Endodermal cell (in vitro differentiated cells): ENCODE data around the gene ERBB4. TPM values are rescaled to one million over a fixed set of nuclear protein-coding genes. Genes with fewer than 3 reads are reported as not detected.

Source experiments
- DNase-seq: peaks from one replicate; pipeline ENCODE4 v3.0.0-alpha.2; 2017
- H3K27ac ChIP-seq: 2 replicates; pipeline ENCODE4 v1.5.1; 2013; ENCODE audit warnings: mild to moderate bottlenecking, low read depth, low read length, moderate library complexity
- H3K27me3 ChIP-seq: 2 replicates; pipeline ENCODE4 v1.6.1; 2013; ENCODE audit warnings: mild to moderate bottlenecking, low read length, moderate library complexity; ENCODE audit not compliant: insufficient read depth, control insufficient read depth, poor library complexity, severe bottlenecking
- H3K36me3 ChIP-seq: 2 replicates; pipeline ENCODE4 v1.7.0; 2013; ENCODE audit warnings: mild to moderate bottlenecking, low read length, moderate library complexity; ENCODE audit not compliant: control insufficient read depth, insufficient read depth
- H3K4me1 ChIP-seq: one replicate; pipeline ENCODE4 v1.7.0; 2013; ENCODE audit warnings: low read length; ENCODE audit not compliant: control insufficient read depth, insufficient read depth
- H3K4me3 ChIP-seq: 2 replicates; pipeline ENCODE4 v1.5.1; 2013; ENCODE audit warnings: mild to moderate bottlenecking, low read length, moderate library complexity
- H3K9ac ChIP-seq: 2 replicates; pipeline ENCODE4 v1.6.1; 2013; ENCODE audit warnings: mild to moderate bottlenecking, low read length, moderate library complexity; ENCODE audit not compliant: poor library complexity, severe bottlenecking; ENCODE audit errors: extremely low read depth
- H3K9me3 ChIP-seq: 2 replicates; pipeline ENCODE4 v1.6.1; 2013; ENCODE audit warnings: mild to moderate bottlenecking, low read length, moderate library complexity; ENCODE audit not compliant: control insufficient read depth
- H3K27ac Mint-ChIP-seq: 2 replicates; pipeline ENCODE4 v1.8.0; 2020; ENCODE audit warnings: mixed read lengths
- H3K27me3 Mint-ChIP-seq: 2 replicates; pipeline ENCODE4 v1.8.0; 2021; ENCODE audit warnings: mild to moderate bottlenecking, mixed read lengths; ENCODE audit not compliant: insufficient read depth
- H3K36me3 Mint-ChIP-seq: 2 replicates; pipeline ENCODE4 v1.8.0; 2020; ENCODE audit warnings: low read depth, mixed read lengths
- H3K4me1 Mint-ChIP-seq: 2 replicates; pipeline ENCODE4 v1.8.0; 2020; ENCODE audit warnings: mixed read lengths
- H3K4me3 Mint-ChIP-seq: 2 replicates; pipeline ENCODE4 v1.8.0; 2020; ENCODE audit warnings: mild to moderate bottlenecking, moderate library complexity, mixed read lengths
- H3K9me3 Mint-ChIP-seq: 2 replicates; pipeline ENCODE4 v1.8.0; 2020; ENCODE audit warnings: mild to moderate bottlenecking, mixed read lengths
- CTCF ChIP-seq: fragments of 200-600 bp; sonication (generic); conservative IDR thresholded peaks from 2 replicates; pipeline ENCODE4 v1.5.0; 2021; ENCODE audit warnings: antibody characterized with exemption, mild to moderate bottlenecking
- WGBS, 2 experiments: methylation state at CpG; one replicate each; pipeline versions ENCODE4 v1.1.5 to v1.1.7; 2013; ENCODE audit warnings: missing lambda C conversion rate in 2 of 2, mixed read lengths in 1 of 2; ENCODE audit not compliant: insufficient coverage in 1 of 2, insufficient read length in 1 of 2; 5-methylcytosine and 5-hydroxymethylcytosine counted together
- total RNA-seq, 2 donors: library from RNA; stranded (reverse); fragmentation: NEBNext Ultra II Directional in 1 of 2; extraction: Animal tissue kit (Norgen Biotek cat#: 25700) in 1 of 2; gene quantifications; 2 replicates in 1 of 2; 3 replicates in 1 of 2; pipeline ENCODE4 v1.2.1, GENCODE V29; 2021

The ERBB4 gene
- total RNA-seq, 2 donors from 2014 or later, result 154 to 158 TPM

GRCh38 chr2:211981451-211981850 is 557.2 kb downstream of the ERBB4 start:
- H3K9ac ChIP-seq, result no peak overlapping the region
- no peaks in the 10 kb centered on the region for H3K27me3 Mint-ChIP-seq

GRCh38 chr2:211976076-211976475 is 562.5 kb downstream of the ERBB4 start:
- Histone ChIP-seq H3K27me3 (no peaks in the 10 kb centered on the region), H3K4me3 (no peak overlapping the region), H3K4me1 (no peaks in the 10 kb centered on the region), H3K9ac (no peak overlapping the region), H3K36me3 (no peaks in the 10 kb centered on the region), H3K9me3 (no peaks in the 10 kb centered on the region), H3K27ac (no peak overlapping the region)
- no peak overlapping the region for H3K4me3 Mint-ChIP-seq
- DNase-seq, result no peak
- H3K4me1 Mint-ChIP-seq, result no peaks in the 10 kb centered on the region
- H3K27ac Mint-ChIP-seq, result no peak overlapping the region
- TF ChIP-seq CTCF, result no peak
- H3K27me3 Mint-ChIP-seq, result no peaks in the 10 kb centered on the region
- WGBS, 2 experiments, result 86% methylated on average over 1 of the region's 1 CpG; no CpG with 5 or more reads in 1 of the 2 experiments
- H3K9me3 Mint-ChIP-seq, result peaks cover 4% of the 10 kb centered on the region
- H3K36me3 Mint-ChIP-seq, result no peaks in the 10 kb centered on the region

More at GRCh38 chr2:211981451-211981850, 557.2 kb downstream of the ERBB4 start:
- H3K4me1 ChIP-seq, result no peaks in the 10 kb centered on the region
- no peaks in the 10 kb centered on the region for H3K9me3 ChIP-seq
- H3K27me3 ChIP-seq, result no peaks in the 10 kb centered on the region
- no peak overlapping the region for H3K4me3 ChIP-seq
- Mint-ChIP-seq H3K9me3 (no peaks in the 10 kb centered on the region), H3K4me3 (no peak overlapping the region), H3K27ac (no peak overlapping the region), H3K36me3 (no peaks in the 10 kb centered on the region), H3K4me1 (no peaks in the 10 kb centered on the region)
- no peak overlapping the region for H3K27ac ChIP-seq
- 88 to 89% methylated on average over 1 of the region's 1 CpG for WGBS, 2 experiments
- no peak for DNase-seq
- TF ChIP-seq CTCF, result no peak
- H3K36me3 ChIP-seq, result no peaks in the 10 kb centered on the region

DNA sequence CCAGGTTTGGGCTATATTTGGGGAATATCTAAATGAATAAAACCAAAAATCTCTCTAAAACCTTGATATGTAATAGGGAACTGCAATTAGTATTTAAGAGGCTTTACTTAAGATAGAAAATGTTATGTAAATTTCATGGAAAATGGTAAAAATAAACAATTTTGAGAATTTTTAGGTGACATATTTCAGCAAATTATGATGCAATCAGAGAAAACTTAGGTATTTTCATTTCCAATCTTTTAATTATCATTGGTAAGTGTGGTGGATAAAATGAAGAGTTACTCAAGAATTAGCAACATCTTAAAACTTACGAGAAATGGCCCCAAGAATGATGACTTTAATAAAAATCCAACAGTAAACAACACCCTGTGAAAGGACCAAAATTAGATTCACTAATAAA is 571.4 kb downstream of the ERBB4 start:
- Histone ChIP-seq H3K27me3 (no peaks in the 10 kb centered on the region), H3K27ac (no peak overlapping the region), H3K4me3 (no peak overlapping the region), H3K36me3 (no peaks in the 10 kb centered on the region), H3K4me1 (no peaks in the 10 kb centered on the region), H3K9me3 (no peaks in the 10 kb centered on the region), H3K9ac (no peak overlapping the region)
- H3K36me3 Mint-ChIP-seq, result no peaks in the 10 kb centered on the region
- no peak for DNase-seq
- H3K27me3 Mint-ChIP-seq, result no peaks in the 10 kb centered on the region
- no peak overlapping the region for H3K27ac Mint-ChIP-seq
- H3K4me1 Mint-ChIP-seq, result no peaks in the 10 kb centered on the region
- H3K4me3 Mint-ChIP-seq, result no peak overlapping the region
- H3K9me3 Mint-ChIP-seq, result no peaks in the 10 kb centered on the region
- no CpG with 5 or more reads among the region's 1 CpG for WGBS, 2 experiments
- no peak for TF ChIP-seq CTCF
